Mesodermal cell (in vitro differentiated cells): ENCODE results near the gene SZT2.

ENCODE experiments used
- H3K27ac ChIP-seq: 2 replicates; pipeline ENCODE4 v1.7.0; 2013; ENCODE audit warnings: mild to moderate bottlenecking, low read depth, low read length, moderate library complexity; ENCODE audit not compliant: severe bottlenecking
- H3K36me3 ChIP-seq: 2 replicates; pipeline ENCODE4 v1.7.1; 2013; ENCODE audit warnings: mild to moderate bottlenecking, low read length, moderate library complexity; ENCODE audit not compliant: control insufficient read depth, insufficient read depth
- H3K4me1 ChIP-seq: one replicate; pipeline ENCODE4 v1.7.1; 2013; ENCODE audit warnings: mild to moderate bottlenecking, low read length; ENCODE audit not compliant: insufficient read depth, control insufficient read depth, poor library complexity, severe bottlenecking
- H3K4me3 ChIP-seq: 2 replicates; pipeline ENCODE4 v1.7.0; 2013; ENCODE audit warnings: low read length, control low read depth, mild to moderate bottlenecking; ENCODE audit not compliant: insufficient read depth, poor library complexity, severe bottlenecking; ENCODE audit errors: extremely low read depth
- H3K9me3 ChIP-seq: 2 replicates; pipeline ENCODE4 v1.7.1; 2013; ENCODE audit warnings: mild to moderate bottlenecking, low read length, moderate library complexity; ENCODE audit not compliant: control insufficient read depth
- WGBS, 2 experiments: methylation state at CpG; one replicate each; pipeline ENCODE4 v1.1.5; 2013; ENCODE audit warnings: missing lambda C conversion rate in 2 of 2; ENCODE audit not compliant: insufficient coverage in 2 of 2; 5-methylcytosine and 5-hydroxymethylcytosine counted together

SZT2 gene

GRCh38 chr1:43436371-43436770 lies 46.7 kb downstream of the SZT2 start:
- Histone ChIP-seq H3K4me3 (no peak overlapping the region), H3K4me1 (peaks cover 12% of the 10 kb centered on the region), H3K27ac (peak overlapping the region; percentile 67), H3K36me3 (peaks cover 76% of the 10 kb centered on the region), H3K9me3 (no peaks in the 10 kb centered on the region)
- 59 to 75% methylated on average over 2 to 3 of the region's 3 CpGs for WGBS, 2 experiments

- peaks cover 75% of the 10 kb centered on the region for H3K36me3 ChIP-seq
- 94 to 96% methylated on average over 17 to 19 of the region's 20 CpGs for WGBS, 2 experiments
- peak overlapping the region; percentile 67 for H3K27ac ChIP-seq
- H3K9me3 ChIP-seq, result no peaks in the 10 kb centered on the region
- H3K4me1 ChIP-seq, result peaks cover 12% of the 10 kb centered on the region
- no peak overlapping the region for H3K4me3 ChIP-seq
These were observed 47.6 kb downstream of the SZT2 start for GRCh38 chr1:43437031-43437973.

GRCh38 chr1:43438006-43438405 lies 48.3 kb downstream of the SZT2 start:
- H3K36me3 ChIP-seq, result peaks cover 68% of the 10 kb centered on the region
- no peaks in the 10 kb centered on the region for H3K9me3 ChIP-seq
- WGBS, 2 experiments, result 94% methylated on average over 2 of the region's 3 CpGs; no CpG with 5 or more reads in 1 of the 2 experiments
- no peak overlapping the region for H3K4me3 ChIP-seq
- H3K4me1 ChIP-seq, result peaks cover 12% of the 10 kb centered on the region
- H3K27ac ChIP-seq, result no peak overlapping the region

- Histone ChIP-seq H3K9me3 (no peaks in the 10 kb centered on the region), H3K27ac (no peak overlapping the region), H3K4me1 (peaks cover 12% of the 10 kb centered on the region), H3K4me3 (no peak overlapping the region), H3K36me3 (peaks cover 70% of the 10 kb centered on the region)
- WGBS, 2 experiments, result 96 to 98% methylated on average over 7 to 8 of the region's 8 CpGs
These were observed 48.9 kb downstream of the SZT2 start for GRCh38 chr1:43438576-43438952.

- WGBS, 2 experiments, result 92 to 94% methylated on average over 9 to 10 of the region's 10 CpGs
- Histone ChIP-seq H3K4me3 (no peak overlapping the region), H3K36me3 (peaks cover 70% of the 10 kb centered on the region), H3K4me1 (peaks cover 12% of the 10 kb centered on the region), H3K27ac (no peak overlapping the region), H3K9me3 (no peaks in the 10 kb centered on the region)
These were observed 49.4 kb downstream of the SZT2 start for GRCh38 chr1:43438953-43439581.

- Histone ChIP-seq H3K4me3 (no peak overlapping the region), H3K27ac (no peak overlapping the region), H3K36me3 (peaks cover 65% of the 10 kb centered on the region), H3K4me1 (peaks cover 12% of the 10 kb centered on the region), H3K9me3 (no peaks in the 10 kb centered on the region)
- WGBS, 2 experiments, result 93 to 95% methylated on average over 3 to 7 of the region's 7 CpGs
These were observed 50.1 kb downstream of the SZT2 start for GRCh38 chr1:43439781-43440180.

GRCh38 chr1:43440358-43440757 lies 50.7 kb downstream of the SZT2 start:
- H3K36me3 ChIP-seq, result peaks cover 60% of the 10 kb centered on the region
- 93% methylated on average over 3 of the region's 7 CpGs; no CpG with 5 or more reads in 1 of the 2 experiments for WGBS, 2 experiments
- H3K9me3 ChIP-seq, result no peaks in the 10 kb centered on the region
- H3K4me1 ChIP-seq, result peaks cover 12% of the 10 kb centered on the region
- H3K4me3 ChIP-seq, result no peak overlapping the region
- no peak overlapping the region for H3K27ac ChIP-seq

- no peaks in the 10 kb centered on the region for H3K9me3 ChIP-seq
- no peak overlapping the region for H3K4me3 ChIP-seq
- H3K36me3 ChIP-seq, result peaks cover 66% of the 10 kb centered on the region
- no peak overlapping the region for H3K27ac ChIP-seq
- peaks cover 4% of the 10 kb centered on the region for H3K4me1 ChIP-seq
- 98 to 99% methylated on average over 11 to 13 of the region's 15 CpGs for WGBS, 2 experiments
These were observed 51.6 kb downstream of the SZT2 start for GRCh38 chr1:43441166-43441893.

- peaks cover 73% of the 10 kb centered on the region for H3K36me3 ChIP-seq
- peaks cover under 1% of the 10 kb centered on the region for H3K4me1 ChIP-seq
- 90 to 95% methylated on average over 11 to 13 of the region's 18 CpGs for WGBS, 2 experiments
- no peak overlapping the region for H3K27ac ChIP-seq
- H3K9me3 ChIP-seq, result no peaks in the 10 kb centered on the region
- no peak overlapping the region for H3K4me3 ChIP-seq
These were observed 52.4 kb downstream of the SZT2 start for GRCh38 chr1:43441894-43442637.

GRCh38 chr1:43442756-43443155 lies 53.1 kb downstream of the SZT2 start:
- H3K9me3 ChIP-seq, result no peaks in the 10 kb centered on the region
- H3K4me1 ChIP-seq, result peaks cover 5% of the 10 kb centered on the region
- H3K36me3 ChIP-seq, result peaks cover 75% of the 10 kb centered on the region
- H3K27ac ChIP-seq, result no peak overlapping the region
- WGBS, 2 experiments, result 93 to 95% methylated on average over 9 to 10 of the region's 12 CpGs
- H3K4me3 ChIP-seq, result no peak overlapping the region
